Naive thymus-derived CD8-positive, alpha-beta T cell (primary cell): ENCODE data around the gene ETV2. TPM values are rescaled to one million over a fixed set of nuclear protein-coding genes. Genes with fewer than 3 reads are reported as not detected.
"Not testable (repeated sequence)": the region's sequence is repeated elsewhere in the genome, so short reads cannot be mapped to it uniquely, and the experiment has no call there.

Source experiments
- ATAC-seq, 2 donors: fragments of 150-1000 bp; cut with Tn5 transposase in 1 of 2; sonication (Bioruptor Pico), chemical (Tn5 transposase) in 1 of 2; 1 replicate in 1 of 2; 2 replicates in 1 of 2; pipeline ENCODE4 v1.10.0; 2021; ENCODE audit warnings: mild to moderate bottlenecking in 2 of 2, moderate library complexity in 2 of 2
- POLR2A ChIA-PET: fragments of 350-600 bp; sonication (Branson Sonifier 250); formaldehyde crosslinking; loops from one replicate; lab custom pipeline; 2021; ENCODE audit warnings: antibody characterized with exemption; lab: Charles Lee
- DNase-seq, 10 donors: peaks; one replicate each; pipeline versions ENCODE4 v3.0.0 to v3.0.0-alpha.2; 2020 to 2022
- H3K27ac Mint-ChIP-seq, 10 donors: one replicate each; pipeline ENCODE4 v1.8.0; 2020 to 2022; ENCODE audit warnings: mild to moderate bottlenecking in 10 of 10, mixed read lengths in 10 of 10, moderate library complexity in 4 of 10, inconsistent platforms in 1 of 10
- H3K27me3 Mint-ChIP-seq, 5 donors: one replicate each; pipeline ENCODE4 v1.8.0; 2021 to 2022; ENCODE audit warnings: mixed read lengths in 5 of 5
- H3K36me3 Mint-ChIP-seq, 3 donors: one replicate each; pipeline ENCODE4 v1.8.0; 2020 to 2022; ENCODE audit warnings: mixed read lengths in 3 of 3, mild to moderate bottlenecking in 2 of 3, inconsistent platforms in 1 of 3
- H3K4me1 Mint-ChIP-seq, 4 donors: one replicate each; pipeline ENCODE4 v1.8.0; 2021 to 2022; ENCODE audit warnings: mixed read lengths in 4 of 4
- H3K4me3 Mint-ChIP-seq, 10 donors: one replicate each; pipeline ENCODE4 v1.8.0; 2020 to 2022; ENCODE audit warnings: mild to moderate bottlenecking in 10 of 10, mixed read lengths in 10 of 10, moderate library complexity in 6 of 10, inconsistent platforms in 1 of 10
- H3K9me3 Mint-ChIP-seq, 9 donors: one replicate each; pipeline ENCODE4 v1.8.0; 2020 to 2022; ENCODE audit warnings: mixed read lengths in 9 of 9, mild to moderate bottlenecking in 3 of 9, inconsistent platforms in 1 of 9, moderate library complexity in 1 of 9
- polyA plus RNA-seq, 3 donors: library from polyadenylated mRNA; unstranded; fragments of 300-500 nt; fragmentation: Illumina TruSeq; gene quantifications; one replicate each; pipeline ENCODE4 v1.2.3, GENCODE V29; 2021
- total RNA-seq, 8 experiments: library from RNA in 2 of 8; stranded (reverse) in 2 of 8; gene quantifications; one replicate each; pipeline ENCODE4 v1.2.3 and lab custom pipeline; 2021 to 2026

ETV2 gene
- total and polyA plus RNA-seq, 5 experiments from 2014 or later = 0.27 to 1.0 (median 0.51) TPM; not detected in 1

GRCh38 chr19:35665157-35665556 lies 23.6 kb downstream of the ETV2 start:
- no peak overlapping the region for H3K4me3 Mint-ChIP-seq
- POLR2A ChIA-PET = no interaction called here
- H3K27ac Mint-ChIP-seq = peak overlapping the region in 1 of 10 donors; percentile 73
- H3K9me3 Mint-ChIP-seq = no peaks in the 10 kb centered on the region
- H3K4me1 Mint-ChIP-seq = peaks cover 0 to 7% (median 0%) of the 10 kb centered on the region in 4 donors
- H3K27me3 Mint-ChIP-seq = peaks cover 0 to 8% (median 3%) of the 10 kb centered on the region in 5 donors
- DNase-seq = no peak
- H3K36me3 Mint-ChIP-seq = peaks cover 0 to 52% (median 13%) of the 10 kb centered on the region in 3 donors
- ATAC-seq = no peak

GRCh38 chr19:35665604-35666003 lies 24.1 kb downstream of the ETV2 start:
- peak overlapping the region in 1 of 10 donors; percentile 73 for H3K27ac Mint-ChIP-seq
- POLR2A ChIA-PET = no interaction called here
- H3K4me3 Mint-ChIP-seq = no peak overlapping the region
- H3K9me3 Mint-ChIP-seq = no peaks in the 10 kb centered on the region
- H3K36me3 Mint-ChIP-seq = peaks cover 0 to 48% (median 13%) of the 10 kb centered on the region in 3 donors
- peaks cover 0 to 11% (median 3%) of the 10 kb centered on the region in 5 donors for H3K27me3 Mint-ChIP-seq
- H3K4me1 Mint-ChIP-seq = peaks cover 0 to 7% (median 0%) of the 10 kb centered on the region in 4 donors
- ATAC-seq (no peak), DNase-seq (no peak)

- Mint-ChIP-seq H3K27me3 (peaks cover 0 to 11% (median 3%) of the 10 kb centered on the region in 5 donors), H3K4me3 (no peak within 1 kb of the TSS), H3K9me3 (no peaks in the 10 kb centered on the region), H3K4me1 (peaks cover 0 to 6% (median 0%) of the 10 kb centered on the region in 4 donors), H3K27ac (peak within 1 kb of the TSS in 3 of 10 donors; percentile 28 to 73 (median 34)), H3K36me3 (peaks cover 0 to 41% (median 10%) of the 10 kb centered on the region in 3 donors)
- DNase-seq = no peak
- ATAC-seq = no peak
- POLR2A ChIA-PET = no interaction called here
Observed at GRCh38 chr19:35666251-35666913, 24.8 kb downstream of the ETV2 start, which contains the start of gene UPK1A. Gene UPK1A (plus strand): TSS chr19:35666517. CDS start chr19:35666813, 296 bp downstream.

- no peak overlapping the region for H3K27ac Mint-ChIP-seq
- peaks cover 0 to 12% (median 0%) of the 10 kb centered on the region in 3 donors for H3K36me3 Mint-ChIP-seq
- peaks cover 7 to 32% (median 20%) of the 10 kb centered on the region in 5 donors for H3K27me3 Mint-ChIP-seq
Observed at GRCh38 chr19:35669566-35669965, 28.0 kb downstream of the ETV2 start.

GRCh38 chr19:35669974-35670373 lies 28.4 kb downstream of the ETV2 start:
- Mint-ChIP-seq H3K36me3 (peaks cover 0 to 9% (median 0%) of the 10 kb centered on the region in 3 donors), H3K4me3 (no peak overlapping the region), H3K4me1 (peaks cover 4 to 10% (median 8%) of the 10 kb centered on the region in 4 donors), H3K9me3 (no peaks in the 10 kb centered on the region), H3K27me3 (peaks cover 7 to 32% (median 20%) of the 10 kb centered on the region in 5 donors), H3K27ac (no peak overlapping the region)
- DNase-seq = no peak
- POLR2A ChIA-PET = no interaction called here
- ATAC-seq = no peak

More at GRCh38 chr19:35669566-35669965, 28.0 kb downstream of the ETV2 start:
- Mint-ChIP-seq H3K9me3 (no peaks in the 10 kb centered on the region), H3K4me3 (no peak overlapping the region), H3K4me1 (peaks cover 4 to 10% (median 8%) of the 10 kb centered on the region in 4 donors)
- ATAC-seq (no peak), DNase-seq (no peak)
- POLR2A ChIA-PET = no interaction called here

GRCh38 chr19:35670686-35671085 lies 29.1 kb downstream of the ETV2 start:
- Mint-ChIP-seq H3K4me3 (no peak overlapping the region), H3K9me3 (no peaks in the 10 kb centered on the region), H3K36me3 (peaks cover 0 to 2% (median 0%) of the 10 kb centered on the region in 3 donors), H3K27me3 (peaks cover 7 to 35% (median 20%) of the 10 kb centered on the region in 5 donors), H3K4me1 (peaks cover 4 to 10% (median 8%) of the 10 kb centered on the region in 4 donors), H3K27ac (peak overlapping the region in 1 of 10 donors; percentile 72)
- ATAC-seq (no peak), DNase-seq (no peak)
- POLR2A ChIA-PET = no interaction called here

- Mint-ChIP-seq H3K9me3 (no peaks in the 10 kb centered on the region), H3K4me1 (peaks cover 6 to 10% (median 8%) of the 10 kb centered on the region in 4 donors), H3K36me3 (peaks cover 0 to 3% (median 0%) of the 10 kb centered on the region in 3 donors), H3K27me3 (peaks cover 10 to 42% (median 20%) of the 10 kb centered on the region in 5 donors), H3K4me3 (peak overlapping the region in 2 of 10 donors; percentile 9 to 11), H3K27ac (peak overlapping the region in 1 of 10 donors; percentile 22)
- DNase-seq (no peak), ATAC-seq (no peak)
- POLR2A ChIA-PET = interaction anchor here (0.8 kb wide), 1 partner anchor 11 kb away, joined by 4 read pairs; no protein-coding TSS in a partner anchor
Observed at GRCh38 chr19:35671818-35672217, 30.3 kb downstream of the ETV2 start.

- no peaks in the 10 kb centered on the region for H3K9me3 Mint-ChIP-seq
- DNase-seq (peak in 8 of 10 donors; percentile 7 to 23 (median 14)), ATAC-seq (peak; percentile 84 to 88)
- H3K4me3 Mint-ChIP-seq = peak overlapping the region; percentile 65 to 84 (median 78)
- peaks cover 0 to 3% (median 0%) of the 10 kb centered on the region in 3 donors for H3K36me3 Mint-ChIP-seq
- peak overlapping the region in 7 of 10 donors; percentile 19 to 64 (median 32) for H3K27ac Mint-ChIP-seq
- H3K4me1 Mint-ChIP-seq = peaks cover 7 to 10% (median 8%) of the 10 kb centered on the region in 4 donors
- POLR2A ChIA-PET = interaction anchor here (0.8 kb wide), 1 partner anchor 107 kb away, joined by 5 read pairs; no protein-coding TSS in a partner anchor
- peaks cover 10 to 42% (median 20%) of the 10 kb centered on the region in 5 donors for H3K27me3 Mint-ChIP-seq
Observed at GRCh38 chr19:35673121-35673804, 31.7 kb downstream of the ETV2 start.

- Mint-ChIP-seq H3K4me1 (peaks cover 7 to 10% (median 8%) of the 10 kb centered on the region in 4 donors), H3K4me3 (peak overlapping the region in 1 of 10 donors; percentile 40), H3K36me3 (peaks cover 0 to 3% (median 0%) of the 10 kb centered on the region in 3 donors), H3K27ac (no peak overlapping the region), H3K9me3 (no peaks in the 10 kb centered on the region), H3K27me3 (peaks cover 10 to 31% (median 20%) of the 10 kb centered on the region in 5 donors)
- DNase-seq (no peak), ATAC-seq (no peak)
- POLR2A ChIA-PET = no interaction called here
Observed at GRCh38 chr19:35675589-35676140, 34.1 kb downstream of the ETV2 start.

GRCh38 chr19:35689836-35690235 lies 48.3 kb downstream of the ETV2 start:
- POLR2A ChIA-PET = no interaction called here
- H3K36me3 Mint-ChIP-seq = no peaks in the 10 kb centered on the region
- no peak overlapping the region for H3K27ac Mint-ChIP-seq
- H3K27me3 Mint-ChIP-seq = peaks cover 0 to 3% (median 0%) of the 10 kb centered on the region in 5 donors
- no peak overlapping the region for H3K4me3 Mint-ChIP-seq
- H3K4me1 Mint-ChIP-seq = no peaks in the 10 kb centered on the region
- no peak for DNase-seq
- H3K9me3 Mint-ChIP-seq = no peaks in the 10 kb centered on the region
- no peak for ATAC-seq

GRCh38 chr19:35691106-35691505 lies 49.6 kb downstream of the ETV2 start:
- DNase-seq, H3K36me3 Mint-ChIP-seq, H3K27ac Mint-ChIP-seq, H3K9me3 Mint-ChIP-seq, H3K4me3 Mint-ChIP-seq, POLR2A ChIA-PET, H3K27me3 Mint-ChIP-seq, H3K4me1 Mint-ChIP-seq, ATAC-seq: not testable (repeated sequence)

GRCh38 chr19:35692010-35692409 lies 50.5 kb downstream of the ETV2 start:
- H3K4me1 Mint-ChIP-seq = no peaks in the 10 kb centered on the region
- H3K27ac Mint-ChIP-seq = no peak overlapping the region
- ATAC-seq (no peak), DNase-seq (no peak)
- peaks cover 0 to 3% (median 0%) of the 10 kb centered on the region in 5 donors for H3K27me3 Mint-ChIP-seq
- H3K4me3 Mint-ChIP-seq = no peak overlapping the region
- no peaks in the 10 kb centered on the region for H3K9me3 Mint-ChIP-seq
- POLR2A ChIA-PET = interaction anchor here (0.6 to 1.2 kb wide), 3 partner anchors 47 to 360 kb away, joined by 3 to 4 read pairs (median 3); no protein-coding TSS in a partner anchor
- H3K36me3 Mint-ChIP-seq = no peaks in the 10 kb centered on the region
